Measurements from ENCODE around the gene FOXL3.

GRCh38 chr7:265998-266850, 23.7 kb upstream of the FOXL3 start:
- TF ChIP-seq CTCF (IDR thresholded peaks at IDR 0.05; ENCODE audit: insufficient read depth, low read length, poor library complexity, severe bottlenecking) (no peak), EZH2phosphoT487 (conservative IDR thresholded peaks at IDR 0.05; ENCODE audit: low read length) (no peak)

Data from SU-DHL-6 (cell line).